Fibroblast of lung (primary cell): ENCODE data around the gene EDC3. TPM values are rescaled to one million over a fixed set of nuclear protein-coding genes. Genes with fewer than 3 reads are reported as not detected.
"Not testable (repeated sequence)": the region's sequence is repeated elsewhere in the genome, so short reads cannot be mapped to it uniquely, and the experiment has no call there.

Source experiments
- DNase-seq, 2 donors: peaks; one replicate each; pipeline versions ENCODE4 v3.0.0 to v3.0.0-alpha.2; 2010; ENCODE audit warnings: low read depth in 2 of 2
- H2AFZ ChIP-seq: 2 replicates; pipeline ENCODE4 v1.5.1; 2012; ENCODE audit warnings: low read length, control low read depth, inconsistent platforms
- H3K27ac ChIP-seq: 2 replicates; pipeline ENCODE4 v1.5.1; 2011; ENCODE audit warnings: low read length, control low read depth; ENCODE audit not compliant: insufficient read depth
- H3K27me3 ChIP-seq: 2 replicates; pipeline ENCODE4 v1.5.1; 2011; ENCODE audit warnings: mild to moderate bottlenecking, low read length; ENCODE audit not compliant: control insufficient read depth, insufficient read depth
- H3K36me3 ChIP-seq: 2 replicates; pipeline ENCODE4 v1.5.1; 2011; ENCODE audit warnings: low read length; ENCODE audit not compliant: control insufficient read depth, insufficient read depth
- H3K4me1 ChIP-seq: 2 replicates; pipeline ENCODE4 v1.5.1; 2011; ENCODE audit warnings: low read length; ENCODE audit not compliant: control insufficient read depth, insufficient read depth; ENCODE audit errors: extremely low read depth
- H3K4me2 ChIP-seq: 2 replicates; pipeline ENCODE4 v1.5.1; 2011; ENCODE audit warnings: low read length, control low read depth; ENCODE audit not compliant: insufficient read depth; ENCODE audit errors: extremely low read depth
- H3K4me3 ChIP-seq, 4 experiments: fragments of 200-600 bp in 1 of 4; sonication (generic) in 1 of 4; replicated peaks in 1 of 4; 2 replicates each; pipeline ENCODE4 v1.5.1; 2011 to 2016; ENCODE audit warnings: low read length in 4 of 4, low read depth in 3 of 4, mild to moderate bottlenecking in 3 of 4, control low read depth in 2 of 4, inconsistent platforms in 1 of 4, mixed read lengths in 1 of 4; ENCODE audit not compliant: insufficient read depth in 1 of 4; ENCODE audit errors: control extremely low read depth in 1 of 4
- H3K79me2 ChIP-seq: 2 replicates; pipeline ENCODE4 v1.5.1; 2012; ENCODE audit warnings: mild to moderate bottlenecking, low read length, inconsistent platforms; ENCODE audit not compliant: control insufficient read depth, insufficient read depth
- H3K9ac ChIP-seq: 2 replicates; pipeline ENCODE4 v1.5.1; 2011; ENCODE audit warnings: mild to moderate bottlenecking, low read length, control low read depth; ENCODE audit not compliant: insufficient read depth
- H3K9me3 ChIP-seq: 2 replicates; pipeline ENCODE4 v1.5.1; 2012; ENCODE audit warnings: low read depth, low read length; ENCODE audit not compliant: control insufficient read depth, insufficient read depth
- H4K20me1 ChIP-seq: 2 replicates; pipeline ENCODE4 v1.5.1; 2011; ENCODE audit warnings: low read length; ENCODE audit not compliant: control insufficient read depth, insufficient read depth; ENCODE audit errors: extremely low read depth
- CTCF ChIP-seq, 2 donors: IDR thresholded peaks in 1 of 2; conservative IDR thresholded peaks in 1 of 2; 1 replicate in 1 of 2; 2 replicates in 1 of 2; pipeline ENCODE4 v1.5.1; 2011 to 2012; ENCODE audit warnings: low read length in 2 of 2, control low read depth in 1 of 2, inconsistent platforms in 1 of 2, low read depth in 1 of 2, mild to moderate bottlenecking in 1 of 2
- EZH2 ChIP-seq: IDR thresholded peaks from 2 replicates; pipeline ENCODE4 v1.5.1; 2012; ENCODE audit warnings: low read length, control low read depth, mild to moderate bottlenecking; ENCODE audit errors: missing control alignments
- polyA plus RNA-seq, 2 donors: library from polyadenylated mRNA; depleted of rRNA in 1 of 2; stranded (reverse) in 1 of 2; unstranded in 1 of 2; fragments of >200 nt; gene quantifications; 2 replicates each; pipeline ENCODE4 v1.2.1, GENCODE V29; 2011 to 2012; ENCODE audit warnings: missing spikeins in 1 of 2
- total RNA-seq: library from RNA; depleted of rRNA; stranded (reverse); fragments of >200 nt; gene quantifications from 2 replicates; pipeline ENCODE4 v1.2.1, GENCODE V29; 2014

EDC3 gene
- total and polyA plus RNA-seq, 2 donors (not counting 1 experiment from before 2014, with no cell fraction given) = 8.9 to 25.8 TPM

GRCh38 chr15:74663303-74664027 lies 32.4 kb downstream of the EDC3 start:
- peaks cover 2% of the 10 kb centered on the region for H4K20me1 ChIP-seq
- H3K4me2 ChIP-seq = no peak overlapping the region
- peaks cover 4% of the 10 kb centered on the region for H3K4me1 ChIP-seq
- DNase-seq = no peak
- H3K79me2 ChIP-seq = no peaks in the 10 kb centered on the region
- H2AFZ ChIP-seq = no peak overlapping the region
- H3K9me3 ChIP-seq = no peaks in the 10 kb centered on the region
- no peak overlapping the region for H3K27ac ChIP-seq
- no peaks in the 10 kb centered on the region for H3K36me3 ChIP-seq
- no peak overlapping the region for H3K4me3 ChIP-seq
- H3K27me3 ChIP-seq = no peaks in the 10 kb centered on the region
- TF ChIP-seq EZH2 = no peak
- no peak for TF ChIP-seq CTCF (conservative IDR thresholded peaks at IDR 0.05 in 1 of 2, IDR thresholded peaks at IDR 0.05 in 1 of 2; ENCODE audit: low read depth in 1 of 2, low read length in 2 of 2)
- H3K9ac ChIP-seq = no peak overlapping the region

GRCh38 chr15:74662064-74662860 lies 33.6 kb downstream of the EDC3 start:
- Histone ChIP-seq H3K9me3 (no peaks in the 10 kb centered on the region), H3K27ac (no peak overlapping the region), H3K36me3 (no peaks in the 10 kb centered on the region), H3K4me1 (peaks cover 2% of the 10 kb centered on the region), H3K9ac (no peak overlapping the region), H3K27me3 (no peaks in the 10 kb centered on the region), H3K4me3 (no peak overlapping the region), H2AFZ (no peak overlapping the region), H3K79me2 (no peaks in the 10 kb centered on the region), H4K20me1 (peaks cover 2% of the 10 kb centered on the region), H3K4me2 (no peak overlapping the region)
- no peak for DNase-seq
- TF ChIP-seq EZH2 (no peak), CTCF (conservative IDR thresholded peaks at IDR 0.05 in 1 of 2, IDR thresholded peaks at IDR 0.05 in 1 of 2; ENCODE audit: low read depth in 1 of 2, low read length in 2 of 2) (no peak)

- not testable (repeated sequence) for H4K20me1 ChIP-seq
Measured at GRCh38 chr15:74661280-74661679, 34.5 kb downstream of the EDC3 start.

More at GRCh38 chr15:74661280-74661679, 34.5 kb downstream of the EDC3 start:
- H3K4me1 ChIP-seq, H3K9me3 ChIP-seq, H3K27me3 ChIP-seq, H2AFZ ChIP-seq, H3K4me3 ChIP-seq, H3K4me2 ChIP-seq, DNase-seq, H3K27ac ChIP-seq, H3K36me3 ChIP-seq, H3K79me2 ChIP-seq, H3K9ac ChIP-seq: not testable (repeated sequence)
